Stimulated activated CD4-positive, alpha-beta T cell treated with anti-CD3 and anti-CD28 coated beads, TNF-alpha, amount 100 ng/mL, for 4 hours (primary cell): ENCODE measurements around the gene KCNJ3.
"Not testable (repeated sequence)": the region's sequence is repeated elsewhere in the genome, so short reads cannot be mapped to it uniquely, and the experiment has no call there.

Experiments used
- DNase-seq, 3 experiments: peaks; one replicate each; pipeline ENCODE4 v3.0.0-alpha.2; 2020; ENCODE audit warnings: low read depth in 3 of 3

KCNJ3 gene

GRCh38 chr2:154844513-154844912 lies 146.0 kb downstream of the KCNJ3 start:
- DNase-seq: no peak

DNA sequence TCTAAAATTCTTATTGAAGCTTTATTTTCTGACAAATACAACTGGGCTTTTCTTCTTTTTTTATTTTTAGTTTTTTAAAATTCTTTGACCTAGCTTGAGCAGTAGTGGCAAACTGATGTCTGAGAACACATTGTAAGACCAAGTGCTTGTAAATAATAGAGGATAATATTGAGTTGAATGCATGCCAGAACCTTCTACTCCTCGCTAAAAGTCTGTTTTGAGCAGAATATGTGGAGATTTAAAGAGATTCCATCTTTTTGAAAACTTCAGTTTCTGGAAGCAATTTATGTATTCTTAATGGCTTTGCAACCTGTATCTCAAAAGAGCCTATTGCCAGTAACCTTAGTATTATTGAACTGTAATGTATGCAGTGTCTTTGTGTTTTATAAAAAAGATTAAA lies 148.3 kb downstream of the KCNJ3 start:
- DNase-seq: no peak

- no peak for DNase-seq
Observed at GRCh38 chr2:154849482-154849881, 151.0 kb downstream of the KCNJ3 start.

DNA sequence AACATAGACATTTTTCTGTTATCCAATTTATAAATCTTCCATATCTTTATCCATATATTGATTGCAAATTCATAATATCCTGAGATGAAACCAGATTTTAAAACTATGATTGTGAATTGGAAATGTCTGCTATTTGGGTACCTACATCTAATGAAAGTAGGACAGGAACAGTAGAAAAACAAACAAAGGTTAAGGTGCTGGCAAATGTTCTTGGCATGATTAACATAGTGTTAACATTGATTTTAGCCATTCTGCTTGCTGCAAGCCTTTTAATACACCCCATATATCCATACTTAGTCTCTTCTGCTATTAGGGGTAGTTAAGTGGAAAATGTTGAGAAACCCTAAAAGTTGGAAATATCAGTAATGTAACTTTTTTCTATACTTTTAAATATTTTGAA lies 152.0 kb downstream of the KCNJ3 start:
- DNase-seq: no peak

DNA sequence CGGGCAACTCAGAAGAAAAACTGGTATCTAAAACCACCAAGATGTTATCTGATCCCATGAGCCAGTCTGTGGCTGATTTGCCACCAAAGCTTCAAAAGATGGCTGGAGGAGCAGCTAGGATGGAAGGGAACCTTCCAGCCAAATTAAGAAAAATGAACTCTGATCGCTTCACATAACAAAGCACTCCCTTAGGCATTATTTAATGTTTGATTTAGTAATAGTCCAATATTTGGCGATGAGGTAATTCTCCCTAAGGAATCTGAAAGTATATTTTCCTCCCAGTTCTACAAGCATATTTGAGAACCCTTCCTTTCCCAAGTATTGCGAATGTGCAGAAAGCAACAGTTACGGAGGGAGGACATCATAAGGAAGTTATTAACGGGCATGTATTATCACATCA lies 156.6 kb downstream of the KCNJ3 start:
- no peak for DNase-seq

GRCh38 chr2:154867151-154867550 lies 168.7 kb downstream of the KCNJ3 start:
- not testable (repeated sequence) for DNase-seq

GRCh38 chr2:154875999-154876398 lies 177.5 kb downstream of the KCNJ3 start:
- DNase-seq: no peak

GRCh38 chr2:154882725-154883124 lies 184.2 kb downstream of the KCNJ3 start:
- DNase-seq: no peak

DNA sequence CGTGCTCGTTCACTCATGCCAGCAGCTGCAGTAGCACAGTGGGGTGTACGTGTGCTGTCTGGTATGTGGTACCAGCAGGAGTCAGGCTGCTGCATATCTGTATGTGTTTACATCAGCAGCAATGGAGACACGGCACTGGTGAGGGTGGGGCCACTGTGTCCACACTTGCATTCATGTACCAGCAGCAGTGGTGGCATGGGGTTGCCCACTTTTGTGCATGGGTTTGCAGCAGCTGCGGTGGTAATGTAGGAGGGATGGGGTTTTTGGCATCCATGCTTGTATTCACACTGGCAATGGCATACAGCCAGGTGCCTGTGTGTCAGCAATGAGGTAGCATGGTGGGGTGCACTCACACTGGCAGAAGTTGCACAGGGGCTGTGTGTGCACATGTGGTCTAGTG lies 187.8 kb downstream of the KCNJ3 start:
- no peak for DNase-seq

- no peak for DNase-seq
Observed at GRCh38 chr2:154898269-154898668, 199.8 kb downstream of the KCNJ3 start.

- DNase-seq: no peak
Observed at GRCh38 chr2:154901063-154901462, 202.6 kb downstream of the KCNJ3 start.
